GM21737 (cell line): Measurements from ENCODE around the gene ESPNL.
"Not testable (repeated sequence)": the region's sequence is repeated elsewhere in the genome, so short reads cannot be mapped to it uniquely, and the experiment has no call there.

Source experiments
- ATAC-seq: cut with Tn5 transposase; IDR thresholded peaks from one replicate; pipeline ENCODE4 v1.9.1; 2021; ENCODE audit warnings: mild to moderate bottlenecking, moderate library complexity; ENCODE audit not compliant: unreplicated experiment

ESPNL gene

GRCh38 chr2:238100049-238100820 is at the start of gene ESPNL:
TSS of gene ESPNL (plus strand) at chr2:238100340. CDS start at chr2:238100420, 80 bp downstream.
- no peak for ATAC-seq

DNA sequence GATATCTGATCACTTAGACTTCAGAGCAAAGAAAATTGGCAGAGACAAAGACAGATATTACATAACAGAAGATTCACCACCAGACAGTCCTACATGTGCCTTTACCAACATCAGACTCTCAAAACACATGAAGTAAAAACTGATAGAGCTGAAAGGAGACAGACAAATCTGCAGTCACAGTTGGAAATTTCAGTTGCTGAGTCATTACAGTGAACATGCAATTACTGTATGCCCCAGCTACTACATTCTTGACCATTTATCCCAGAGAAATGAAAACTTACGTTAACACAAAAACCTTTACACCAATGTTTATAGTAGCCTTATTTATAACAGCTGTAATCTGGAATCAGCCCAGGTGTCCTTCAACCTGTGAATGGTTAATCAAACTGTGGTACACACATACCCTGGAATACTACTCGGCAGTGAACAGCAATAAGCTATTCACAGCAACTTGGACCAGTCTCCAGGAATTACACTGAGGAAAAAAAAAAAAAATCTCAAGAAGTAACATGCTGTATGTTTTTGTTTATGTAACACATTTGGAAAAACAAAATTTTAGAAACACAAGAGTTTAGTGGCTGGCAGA is 46.9 kb upstream of the ESPNL start:
- ATAC-seq: no peak

DNA sequence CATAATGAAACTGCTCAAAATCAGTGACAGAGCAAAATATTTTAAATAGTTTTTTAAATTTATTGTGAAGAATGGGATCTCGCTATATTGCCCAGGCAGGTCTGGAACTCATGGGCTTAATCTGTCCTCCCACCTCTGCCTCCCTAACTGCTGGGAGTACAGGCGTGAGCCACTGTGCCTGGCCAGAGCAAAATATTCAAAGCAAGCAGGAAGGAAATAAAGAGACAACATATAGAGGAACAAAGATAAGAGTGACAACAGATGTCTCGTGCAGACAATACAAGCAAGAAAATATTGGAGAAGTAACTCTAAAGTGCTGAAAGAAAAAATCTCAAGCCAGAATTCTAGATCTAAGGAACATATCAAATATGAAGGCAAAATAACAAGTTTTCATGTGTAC is 44.3 kb upstream of the ESPNL start:
- no peak for ATAC-seq

GRCh38 chr2:238057696-238058575 is 42.2 kb upstream of the ESPNL start:
- not testable (repeated sequence) for ATAC-seq

GRCh38 chr2:238059505-238059904 is 40.6 kb upstream of the ESPNL start:
- no peak for ATAC-seq

DNA sequence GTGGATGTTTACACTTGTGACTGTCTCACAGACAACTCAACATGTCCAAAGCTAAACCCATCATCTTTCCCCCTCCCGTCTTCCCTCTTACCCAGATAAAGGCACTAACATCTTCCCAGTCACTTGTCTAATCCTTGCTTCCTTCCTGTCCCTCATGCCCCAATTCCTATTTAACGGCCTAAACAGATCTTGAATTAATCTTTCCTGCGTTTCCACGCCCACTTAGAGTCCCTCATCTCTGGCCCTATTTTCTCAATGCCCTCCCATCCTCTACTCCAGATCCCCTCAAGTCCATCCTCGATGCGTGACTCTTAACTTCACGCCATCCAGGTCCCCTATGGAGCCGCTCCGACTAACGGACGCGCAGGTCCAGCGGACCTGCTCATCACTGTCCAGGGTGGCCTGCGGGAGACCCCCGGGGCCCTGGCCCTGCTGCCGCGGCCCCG is 40.0 kb upstream of the ESPNL start:
- ATAC-seq: no peak

GRCh38 chr2:238060542-238061314 is 39.4 kb upstream of the ESPNL start, which contains the start of gene SCLY:
TSS of gene SCLY (plus strand) at chr2:238061001. CDS start at chr2:238061055, 54 bp downstream.
- peak; percentile 92 for ATAC-seq

DNA sequence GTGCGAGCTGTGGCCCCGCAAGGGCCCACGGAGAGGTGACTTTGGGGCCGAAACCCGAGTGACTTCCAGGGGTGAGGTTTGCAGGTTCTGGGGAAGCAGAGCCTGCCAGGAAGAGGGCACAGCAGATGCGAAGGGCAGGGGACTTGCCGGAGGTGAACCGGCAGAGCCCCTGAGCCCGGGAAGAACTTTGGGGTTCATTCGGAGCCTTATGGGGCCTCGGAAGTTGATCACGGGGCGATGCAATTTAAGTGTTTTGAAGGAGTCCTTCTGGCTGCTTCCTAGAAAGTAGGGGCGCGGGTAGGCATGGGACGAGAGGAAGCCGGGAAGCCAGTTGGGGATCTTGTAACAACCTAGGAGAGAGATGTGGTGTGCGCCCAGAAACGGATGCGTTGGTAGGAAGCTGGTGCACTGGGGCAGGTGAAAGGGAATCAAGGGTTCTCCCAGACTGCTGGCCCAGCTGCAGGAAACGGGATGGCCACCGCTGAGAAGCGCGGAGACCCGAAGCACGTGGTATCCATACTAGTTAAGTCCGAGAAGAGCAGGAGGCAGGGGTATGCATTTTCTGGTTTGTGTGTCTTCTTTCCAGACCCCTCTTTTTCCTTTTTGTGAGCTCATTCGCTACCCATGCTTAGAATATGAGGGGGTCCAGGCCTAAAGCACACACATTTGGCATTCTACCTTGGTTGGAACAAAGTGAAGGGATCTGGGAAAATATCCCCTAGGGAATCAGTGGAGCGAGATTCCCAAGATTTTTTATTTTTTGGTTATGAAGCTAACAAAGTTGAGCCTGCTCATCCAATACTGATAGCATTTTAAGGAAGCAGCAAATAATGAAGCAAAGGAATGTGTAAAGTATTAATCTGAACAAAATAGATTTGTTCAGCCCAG is 38.6 kb upstream of the ESPNL start:
- ATAC-seq: peak; percentile 14

GRCh38 chr2:238063414-238064189 is 36.5 kb upstream of the ESPNL start:
- no peak for ATAC-seq

- no peak for ATAC-seq
These were observed 35.8 kb upstream of the ESPNL start for GRCh38 chr2:238064376-238064775.

DNA sequence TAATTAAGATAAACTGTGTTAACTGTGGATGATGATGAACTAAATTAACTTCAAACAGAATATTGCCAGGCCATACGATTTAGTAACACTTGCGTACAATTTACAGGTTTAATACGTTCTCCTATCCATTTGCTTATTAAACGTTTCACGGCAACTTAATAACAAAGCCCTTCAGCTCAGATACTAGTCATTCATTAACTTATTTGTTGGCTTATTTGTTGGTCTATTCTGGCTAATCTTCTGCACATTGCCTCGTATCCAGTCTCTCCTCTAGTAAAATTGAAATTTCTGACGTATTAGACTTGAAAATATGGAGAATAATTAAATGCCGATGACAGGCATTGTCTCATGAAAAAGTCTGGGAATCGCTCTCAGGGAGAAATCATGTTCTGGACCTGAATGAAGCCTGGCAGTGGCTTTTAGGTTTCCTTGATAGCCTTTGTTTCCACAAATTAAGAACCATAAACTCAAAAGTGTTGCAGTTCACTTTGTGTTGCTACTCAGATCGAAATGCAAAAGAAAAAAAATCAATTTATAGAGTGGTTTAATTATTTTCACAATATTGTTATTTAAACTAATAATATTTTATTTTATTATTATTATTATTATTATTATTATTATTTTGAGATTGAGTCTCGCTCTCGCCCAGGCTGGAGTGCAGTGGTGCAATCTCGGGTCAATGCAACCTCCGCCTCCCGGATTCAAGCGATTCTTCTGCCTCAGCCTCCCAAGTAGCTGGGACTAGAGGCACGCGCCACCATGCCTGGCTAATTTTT is 34.9 kb upstream of the ESPNL start:
- ATAC-seq: no peak

GRCh38 chr2:238066218-238066617 is 33.9 kb upstream of the ESPNL start:
- no peak for ATAC-seq

GRCh38 chr2:238066718-238067117 is 33.4 kb upstream of the ESPNL start:
- not testable (repeated sequence) for ATAC-seq

DNA sequence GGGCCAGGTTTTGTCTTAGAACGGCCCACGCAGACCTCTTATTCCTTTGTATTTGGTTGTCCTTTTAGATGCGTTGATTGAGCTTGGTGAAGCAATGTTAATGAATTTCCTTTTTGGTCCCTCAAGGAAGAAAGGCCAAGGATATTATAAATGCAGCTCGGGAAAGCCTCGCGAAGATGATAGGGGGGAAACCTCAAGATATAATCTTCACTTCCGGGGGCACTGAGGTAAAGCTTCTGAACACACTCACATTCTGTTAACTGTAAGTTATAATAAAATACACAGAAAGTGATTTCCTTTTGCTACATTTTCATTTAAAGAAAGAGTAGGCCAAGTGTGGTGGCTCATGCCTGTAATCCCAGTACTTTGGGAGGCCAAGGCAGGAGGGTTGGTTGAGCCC is 32.2 kb upstream of the ESPNL start:
- no peak for ATAC-seq

GRCh38 chr2:238069021-238069709 is 31.0 kb upstream of the ESPNL start:
- no peak for ATAC-seq

- no peak for ATAC-seq
These were observed 30.3 kb upstream of the ESPNL start for GRCh38 chr2:238069877-238070276.

GRCh38 chr2:238075397-238075796 is 24.7 kb upstream of the ESPNL start:
- ATAC-seq: no peak

DNA sequence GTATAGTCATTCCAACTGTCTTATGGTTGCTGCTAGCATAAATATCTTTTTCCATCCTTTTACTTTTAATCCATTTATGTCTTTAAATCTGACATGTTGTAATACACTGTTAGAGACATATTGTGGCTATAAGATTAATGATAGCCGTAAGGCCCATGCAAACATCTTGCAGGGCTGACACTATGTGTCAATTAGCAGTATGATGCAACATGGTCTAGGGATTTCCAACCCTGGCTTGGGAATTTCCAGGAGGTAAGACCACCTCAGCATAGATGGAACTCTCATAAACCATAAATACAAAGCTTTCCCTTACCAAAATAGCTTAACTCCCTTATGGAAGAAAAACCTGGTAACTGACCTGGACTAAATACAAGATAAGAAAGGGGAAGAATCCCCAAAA is 22.8 kb upstream of the ESPNL start:
- ATAC-seq: no peak
